Naive B cell (primary cell): ENCODE data around the gene HSF5. TPM values are rescaled to one million over a fixed set of nuclear protein-coding genes. Genes with fewer than 3 reads are reported as not detected.
A peak's percentile ranks its signal among the peaks of the same experiment; 100 is the strongest.

Experiments used
- ATAC-seq, 2 donors: fragments of 150-1000 bp; cut with Tn5 transposase; 2 replicates each; pipeline ENCODE4 v1.10.0; 2021; ENCODE audit warnings: low read depth in 2 of 2, mild to moderate bottlenecking in 2 of 2, moderate library complexity in 2 of 2
- DNase-seq: peaks from one replicate; pipeline ENCODE4 v3.0.0; 2022
- H3K27ac Mint-ChIP-seq, 6 donors: one replicate each; pipeline ENCODE4 v1.8.0; 2020 to 2022; ENCODE audit warnings: mild to moderate bottlenecking in 6 of 6, mixed read lengths in 6 of 6, moderate library complexity in 5 of 6, inconsistent platforms in 2 of 6
- H3K27me3 Mint-ChIP-seq, 3 donors: one replicate each; pipeline ENCODE4 v1.8.0; 2021 to 2022; ENCODE audit warnings: mixed read lengths in 3 of 3, mild to moderate bottlenecking in 1 of 3
- H3K36me3 Mint-ChIP-seq, 2 donors: one replicate each; pipeline ENCODE4 v1.8.0; 2020 to 2022; ENCODE audit warnings: mixed read lengths in 2 of 2, inconsistent platforms in 1 of 2, mild to moderate bottlenecking in 1 of 2
- H3K4me1 Mint-ChIP-seq, 3 donors: one replicate each; pipeline ENCODE4 v1.8.0; 2020 to 2022; ENCODE audit warnings: mixed read lengths in 3 of 3, inconsistent platforms in 1 of 3, mild to moderate bottlenecking in 1 of 3, moderate library complexity in 1 of 3
- H3K4me3 Mint-ChIP-seq, 8 donors: one replicate each; pipeline ENCODE4 v1.8.0; 2020 to 2022; ENCODE audit warnings: mild to moderate bottlenecking in 8 of 8, mixed read lengths in 8 of 8, moderate library complexity in 8 of 8, inconsistent platforms in 2 of 8
- H3K9me3 Mint-ChIP-seq, 7 donors: one replicate each; pipeline ENCODE4 v1.8.0; 2020 to 2022; ENCODE audit warnings: mixed read lengths in 7 of 7, mild to moderate bottlenecking in 5 of 7, inconsistent platforms in 2 of 7, moderate library complexity in 1 of 7
- polyA plus RNA-seq, 6 donors: library from polyadenylated mRNA; unstranded; fragments of 300-500 nt; fragmentation: Illumina TruSeq; gene quantifications; one replicate each; pipeline ENCODE4 v1.2.3, GENCODE V29; 2021; ENCODE audit warnings: low read depth in 6 of 6

Gene HSF5
- polyA plus RNA-seq, 6 donors from 2014 or later, result 1.3 to 4.6 (median 3.1) TPM

DNA sequence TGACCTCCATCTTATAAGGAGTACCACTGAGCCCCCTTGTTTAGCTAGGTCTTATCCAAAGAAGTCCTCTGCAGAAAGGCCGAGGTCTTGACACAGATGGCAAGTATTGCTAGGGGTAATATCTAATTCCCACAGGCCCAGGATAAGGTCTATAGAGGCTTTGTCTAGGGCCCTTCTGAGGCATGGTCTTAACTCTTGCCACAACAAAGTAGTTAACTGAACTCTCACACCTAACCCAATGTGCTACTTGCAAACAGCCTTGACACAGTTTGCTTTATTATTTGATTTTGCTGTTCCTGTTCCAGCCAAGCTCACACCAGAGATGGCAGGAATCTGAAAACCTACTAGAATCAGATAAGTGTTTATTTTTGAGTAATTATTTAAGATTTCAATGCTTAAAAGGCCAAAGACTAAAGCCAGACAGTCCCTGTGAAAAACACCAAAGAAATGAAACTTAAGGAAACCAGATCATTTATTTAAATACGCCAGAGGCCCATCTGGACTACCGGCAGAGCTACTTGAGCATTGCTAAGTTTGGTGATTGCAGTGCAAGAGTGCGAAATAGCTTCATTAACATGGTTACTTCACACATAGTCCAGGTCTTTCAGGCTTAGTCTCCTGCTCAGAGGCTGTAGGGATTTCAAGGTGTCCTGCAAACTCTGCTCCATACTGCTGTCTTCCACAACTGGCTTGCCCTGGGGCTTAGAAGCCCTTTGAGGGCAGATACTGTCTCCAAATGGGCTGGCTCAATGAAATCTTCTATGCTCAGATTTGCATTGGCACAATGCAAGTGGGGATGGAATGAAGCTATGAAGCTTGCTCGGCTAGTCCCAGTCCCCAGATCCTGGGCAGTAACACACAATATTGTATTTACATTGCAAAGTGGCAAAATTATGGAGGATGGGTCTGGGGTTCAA, 107.7 kb downstream of the HSF5 start:
- H3K4me1 Mint-ChIP-seq, result peaks cover 23 to 36% (median 26%) of the 10 kb centered on the region in 3 donors
- no peaks in the 10 kb centered on the region for H3K36me3 Mint-ChIP-seq
- ATAC-seq, result no peak
- H3K27me3 Mint-ChIP-seq, result no peaks in the 10 kb centered on the region
- no peak for DNase-seq
- peak overlapping the region in 3 of 6 donors; percentile 5 to 63 (median 23) for H3K27ac Mint-ChIP-seq
- H3K9me3 Mint-ChIP-seq, result no peaks in the 10 kb centered on the region
- no peak overlapping the region for H3K4me3 Mint-ChIP-seq

DNA sequence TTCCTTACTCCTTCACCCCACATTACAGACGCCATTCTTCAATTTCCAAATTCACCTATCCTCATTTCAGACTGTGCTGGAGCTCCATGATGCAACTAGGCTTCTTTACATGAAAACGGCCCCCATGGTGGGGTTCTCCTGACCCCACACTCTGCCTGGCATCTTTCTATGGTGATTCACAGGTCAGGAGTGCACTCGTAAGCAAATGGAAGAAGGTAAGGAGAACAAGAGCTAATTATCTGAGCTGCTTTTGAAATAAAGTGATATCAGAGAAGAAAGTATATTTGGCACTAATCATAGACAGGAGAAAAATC, 108.7 kb downstream of the HSF5 start:
- Mint-ChIP-seq H3K4me1 (peaks cover 22 to 33% (median 24%) of the 10 kb centered on the region in 3 donors), H3K27me3 (no peaks in the 10 kb centered on the region), H3K4me3 (peak overlapping the region in 1 of 8 donors; percentile 10), H3K27ac (no peak overlapping the region), H3K36me3 (no peaks in the 10 kb centered on the region), H3K9me3 (no peaks in the 10 kb centered on the region)
- DNase-seq, result no peak
- no peak for ATAC-seq

DNA sequence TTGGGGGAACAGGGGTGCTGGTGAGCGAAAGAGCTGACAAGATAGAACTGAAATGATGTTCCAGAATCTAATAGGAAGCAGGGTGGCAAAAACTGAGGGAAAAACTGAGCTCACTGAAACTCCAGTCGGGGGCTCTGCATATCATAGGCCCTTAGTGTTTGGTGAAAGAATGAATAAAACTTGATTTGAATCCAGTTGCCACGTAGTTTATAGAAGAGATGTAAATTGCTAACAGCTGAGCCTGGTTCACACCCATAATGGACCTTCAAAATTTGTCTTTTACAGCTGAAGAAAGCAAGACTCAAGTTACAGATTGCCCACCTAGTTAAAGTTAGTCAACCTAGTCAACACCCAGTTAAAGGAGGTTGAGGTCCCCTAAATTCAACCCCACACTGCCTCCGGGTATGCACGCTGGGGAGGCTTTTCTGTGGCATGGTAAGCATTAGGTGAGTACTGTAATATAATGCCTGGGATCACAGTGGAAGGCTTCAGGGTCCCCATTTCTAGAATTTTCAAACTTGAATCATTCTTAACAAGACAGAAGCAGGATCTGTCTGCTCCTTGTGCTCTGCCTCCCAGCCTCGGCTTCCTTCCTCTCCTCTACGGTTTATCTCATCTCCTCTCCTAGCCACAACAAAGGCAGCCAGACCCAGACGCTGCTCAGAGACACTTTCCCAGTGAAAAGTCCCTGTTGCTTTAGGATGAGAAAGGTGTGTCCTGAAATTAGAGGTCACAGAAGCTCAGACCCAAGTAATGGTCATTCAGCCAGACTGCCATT, 109.3 kb downstream of the HSF5 start:
- no peak for DNase-seq
- Mint-ChIP-seq H3K4me1 (peaks cover 21 to 31% (median 24%) of the 10 kb centered on the region in 3 donors), H3K27ac (no peak overlapping the region), H3K27me3 (no peaks in the 10 kb centered on the region), H3K4me3 (peak overlapping the region in 1 of 8 donors; percentile 10), H3K36me3 (no peaks in the 10 kb centered on the region), H3K9me3 (no peaks in the 10 kb centered on the region)
- ATAC-seq, result no peak

DNA sequence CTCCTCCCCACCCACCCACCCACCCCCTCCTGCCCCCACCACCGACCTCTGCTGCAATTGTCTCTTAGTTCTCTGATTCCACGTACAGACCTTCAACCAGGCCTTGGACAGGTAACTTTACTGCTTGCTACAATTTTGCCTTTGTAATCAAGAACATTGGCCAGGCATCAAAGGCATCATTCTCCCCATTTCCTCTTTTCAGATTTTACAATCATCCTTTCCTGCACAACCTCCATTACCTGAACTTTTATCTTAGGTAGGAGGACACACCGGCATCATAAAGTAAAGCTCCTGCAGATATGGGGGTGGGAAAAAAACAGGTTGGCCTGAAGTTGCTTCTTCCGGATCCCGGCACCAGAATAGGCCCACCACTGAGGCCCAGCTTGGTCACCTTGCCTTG, 110.5 kb downstream of the HSF5 start:
- Mint-ChIP-seq H3K36me3 (no peaks in the 10 kb centered on the region), H3K9me3 (no peaks in the 10 kb centered on the region), H3K4me1 (peaks cover 11 to 24% (median 22%) of the 10 kb centered on the region in 3 donors), H3K27ac (no peak overlapping the region), H3K4me3 (no peak overlapping the region), H3K27me3 (no peaks in the 10 kb centered on the region)
- DNase-seq (no peak), ATAC-seq (no peak)

DNA sequence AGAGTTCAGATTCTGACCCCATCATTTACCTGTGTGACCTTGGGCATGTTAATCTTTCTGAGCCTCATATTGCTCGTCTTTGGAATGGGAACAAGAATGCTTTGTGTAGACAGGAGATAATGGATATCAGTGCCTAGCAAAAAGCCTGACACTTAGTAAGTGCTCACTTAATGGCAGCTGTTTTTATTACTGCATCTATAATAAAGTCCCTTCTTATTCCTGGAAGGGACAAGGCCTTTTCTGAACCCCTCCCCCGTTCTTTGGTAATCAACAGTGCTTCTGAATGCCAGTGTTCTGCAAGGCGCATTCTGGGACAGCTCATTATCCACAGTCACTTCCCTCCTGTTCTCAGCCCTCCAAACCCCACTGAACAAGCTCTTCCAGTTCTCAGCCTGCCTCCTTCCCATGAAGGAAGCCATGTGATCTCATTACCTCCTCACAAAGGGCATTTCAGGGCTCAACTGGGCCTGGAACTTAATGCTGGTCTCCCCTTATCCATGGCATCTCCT, 111.1 kb downstream of the HSF5 start:
- H3K27ac Mint-ChIP-seq, result peak overlapping the region in 1 of 6 donors; percentile 13
- no peaks in the 10 kb centered on the region for H3K27me3 Mint-ChIP-seq
- H3K9me3 Mint-ChIP-seq, result no peaks in the 10 kb centered on the region
- peaks cover 6 to 22% (median 17%) of the 10 kb centered on the region in 3 donors for H3K4me1 Mint-ChIP-seq
- DNase-seq (no peak), ATAC-seq (no peak)
- H3K4me3 Mint-ChIP-seq, result no peak overlapping the region
- H3K36me3 Mint-ChIP-seq, result no peaks in the 10 kb centered on the region

DNA sequence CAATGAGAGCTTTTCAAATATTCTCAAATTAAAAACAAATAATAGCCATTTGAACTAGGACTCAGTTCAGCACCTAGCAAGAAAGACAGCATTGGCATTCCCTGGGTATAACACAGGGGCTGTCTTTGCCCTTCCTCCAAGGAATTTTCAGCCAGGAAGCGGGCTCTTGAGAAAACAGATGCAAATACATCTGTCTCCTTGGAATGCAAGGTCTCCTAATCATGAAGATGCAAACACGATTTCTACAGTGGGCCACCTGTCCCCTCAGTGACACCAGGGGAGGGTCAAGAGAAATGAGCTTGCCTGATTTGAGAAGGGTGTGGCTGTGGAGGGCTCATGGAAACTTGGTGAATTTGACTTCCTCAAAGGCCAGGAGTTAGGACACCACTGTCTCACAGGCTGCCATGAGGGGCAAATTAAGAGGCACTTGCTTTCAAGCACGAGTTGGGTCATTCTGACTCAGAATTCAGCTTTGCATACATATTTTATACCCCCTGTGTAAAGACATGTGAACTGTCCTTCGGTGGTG, 111.7 kb downstream of the HSF5 start:
- no peaks in the 10 kb centered on the region for H3K9me3 Mint-ChIP-seq
- no peak overlapping the region for H3K27ac Mint-ChIP-seq
- H3K4me1 Mint-ChIP-seq, result peaks cover 2 to 18% (median 18%) of the 10 kb centered on the region in 3 donors
- ATAC-seq, result no peak
- H3K4me3 Mint-ChIP-seq, result no peak overlapping the region
- no peak for DNase-seq
- no peaks in the 10 kb centered on the region for H3K36me3 Mint-ChIP-seq
- no peaks in the 10 kb centered on the region for H3K27me3 Mint-ChIP-seq

GRCh38 chr17:58375811-58376210, 112.4 kb downstream of the HSF5 start:
- Mint-ChIP-seq H3K9me3 (no peaks in the 10 kb centered on the region), H3K36me3 (no peaks in the 10 kb centered on the region), H3K27me3 (no peaks in the 10 kb centered on the region), H3K27ac (peak overlapping the region in 1 of 6 donors; percentile 57), H3K4me1 (peaks cover 10 to 20% (median 20%) of the 10 kb centered on the region in 3 donors), H3K4me3 (peak overlapping the region in 1 of 8 donors; percentile 48)
- ATAC-seq, result no peak
- no peak for DNase-seq

DNA sequence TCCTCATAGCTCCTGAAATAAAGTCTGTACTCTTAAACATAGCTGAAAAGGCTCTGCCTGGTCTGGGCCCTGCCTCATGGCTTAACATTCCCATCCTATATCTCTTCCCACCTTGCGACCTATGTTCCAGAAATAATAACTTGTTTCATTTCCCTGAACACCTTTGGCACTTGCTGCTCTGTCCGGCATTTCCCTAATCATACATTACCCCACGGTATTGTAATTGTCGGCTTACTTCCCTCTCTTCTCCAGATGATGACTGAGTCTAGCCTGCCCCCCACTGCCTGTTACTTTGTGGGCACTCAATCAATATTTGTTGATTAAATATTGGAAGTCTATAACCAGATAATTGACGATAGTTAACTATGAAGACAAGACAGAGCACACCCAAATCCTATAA, 113.0 kb downstream of the HSF5 start:
- DNase-seq (no peak), ATAC-seq (peak; percentile 37 to 47)
- Mint-ChIP-seq H3K4me1 (peaks cover 15 to 24% (median 24%) of the 10 kb centered on the region in 3 donors), H3K36me3 (no peaks in the 10 kb centered on the region), H3K9me3 (no peaks in the 10 kb centered on the region), H3K4me3 (no peak overlapping the region), H3K27ac (peak overlapping the region in 2 of 6 donors; percentile 4 to 73), H3K27me3 (no peaks in the 10 kb centered on the region)

DNA sequence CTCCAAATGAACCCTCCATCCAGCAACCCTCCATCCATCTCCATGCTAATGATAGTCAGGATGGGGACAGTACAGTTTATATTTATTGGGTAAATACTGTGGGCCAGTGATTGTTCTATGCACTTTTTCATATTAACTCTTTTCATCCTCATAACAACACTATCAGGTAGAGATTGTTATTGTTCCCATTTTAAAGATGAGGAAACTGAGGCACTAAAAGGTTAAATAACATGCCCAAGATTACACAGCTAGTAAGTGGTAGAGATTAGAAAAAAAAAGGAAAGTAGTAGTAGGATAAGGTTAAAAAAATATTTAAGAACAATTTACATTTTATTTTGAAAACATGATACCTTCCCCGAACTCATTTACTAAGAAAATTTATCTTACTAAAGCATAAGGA, 114.3 kb downstream of the HSF5 start:
- DNase-seq, result no peak
- no peaks in the 10 kb centered on the region for H3K9me3 Mint-ChIP-seq
- no peak overlapping the region for H3K27ac Mint-ChIP-seq
- peaks cover 27 to 33% (median 33%) of the 10 kb centered on the region in 3 donors for H3K4me1 Mint-ChIP-seq
- no peak overlapping the region for H3K4me3 Mint-ChIP-seq
- H3K27me3 Mint-ChIP-seq, result no peaks in the 10 kb centered on the region
- ATAC-seq, result no peak
- no peaks in the 10 kb centered on the region for H3K36me3 Mint-ChIP-seq

GRCh38 chr17:58373003-58373402, 115.2 kb downstream of the HSF5 start:
- Mint-ChIP-seq H3K27me3 (no peaks in the 10 kb centered on the region), H3K4me3 (no peak overlapping the region)

GRCh38 chr17:58371300-58371950, 116.8 kb downstream of the HSF5 start:
- Mint-ChIP-seq H3K9me3 (no peaks in the 10 kb centered on the region), H3K4me1 (peaks cover 32 to 37% (median 37%) of the 10 kb centered on the region in 3 donors), H3K4me3 (peak overlapping the region in 3 of 8 donors; percentile 16 to 67 (median 23)), H3K27me3 (no peaks in the 10 kb centered on the region), H3K27ac (peak overlapping the region in 1 of 6 donors; percentile 13), H3K36me3 (no peaks in the 10 kb centered on the region)
- ATAC-seq (no peak), DNase-seq (no peak)

More at GRCh38 chr17:58373003-58373402, 115.2 kb downstream of the HSF5 start:
- no peak for ATAC-seq
- Mint-ChIP-seq H3K9me3 (no peaks in the 10 kb centered on the region), H3K4me1 (peaks cover 31 to 37% (median 37%) of the 10 kb centered on the region in 3 donors), H3K27ac (peak overlapping the region in 1 of 6 donors; percentile 72), H3K36me3 (no peaks in the 10 kb centered on the region)
- no peak for DNase-seq

DNA sequence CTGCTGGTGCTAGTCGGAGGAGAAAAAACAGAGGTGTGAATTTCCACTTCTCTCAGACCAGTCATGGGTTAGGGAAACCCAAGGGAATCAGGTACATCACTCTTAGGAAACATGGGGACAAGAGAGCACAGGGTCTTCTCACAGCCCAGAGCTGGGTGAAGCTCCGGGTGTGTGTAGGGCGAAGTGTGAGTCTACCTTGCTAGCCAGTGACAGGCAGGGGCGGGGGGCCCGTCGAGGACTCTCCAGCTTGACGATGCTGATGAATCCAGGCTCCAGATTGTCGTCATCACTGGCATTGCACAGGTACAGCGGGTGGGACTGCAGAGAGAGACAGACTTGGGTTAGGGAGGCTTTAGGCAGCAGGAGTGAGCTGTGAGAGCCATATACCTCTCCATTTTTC, 117.5 kb downstream of the HSF5 start:
- Mint-ChIP-seq H3K9me3 (no peaks in the 10 kb centered on the region), H3K36me3 (no peaks in the 10 kb centered on the region), H3K4me1 (peaks cover 32 to 37% (median 37%) of the 10 kb centered on the region in 3 donors), H3K27me3 (no peaks in the 10 kb centered on the region), H3K27ac (peak overlapping the region in 4 of 6 donors; percentile 30 to 88 (median 54)), H3K4me3 (peak overlapping the region in 6 of 8 donors; percentile 29 to 80 (median 54))
- no peak for DNase-seq
- ATAC-seq, result no peak

DNA sequence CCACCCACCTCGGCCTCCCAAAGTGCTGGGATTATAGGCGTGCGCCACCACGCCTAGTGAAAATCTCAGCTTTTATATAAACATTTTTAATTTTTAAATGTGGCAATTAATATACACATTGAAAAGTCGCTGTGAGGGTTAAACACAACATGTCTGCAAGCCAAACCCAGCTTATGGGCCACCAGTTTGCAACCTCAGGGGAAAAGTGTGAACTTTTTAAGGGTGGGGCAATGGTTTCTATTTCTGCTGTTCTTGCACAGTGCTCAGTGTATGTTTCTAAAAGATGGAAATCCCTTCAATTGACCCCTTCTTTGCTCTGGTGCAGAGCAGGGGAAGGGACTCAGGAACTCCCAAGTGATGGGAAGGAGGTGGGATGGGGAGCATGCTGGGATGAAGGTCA, 117.9 kb downstream of the HSF5 start:
- no peak for DNase-seq
- ATAC-seq, result no peak
- Mint-ChIP-seq H3K36me3 (no peaks in the 10 kb centered on the region), H3K4me1 (peaks cover 32 to 36% (median 34%) of the 10 kb centered on the region in 3 donors), H3K9me3 (no peaks in the 10 kb centered on the region), H3K27me3 (no peaks in the 10 kb centered on the region), H3K27ac (peak overlapping the region in 3 of 6 donors; percentile 4 to 88 (median 51)), H3K4me3 (peak overlapping the region in 6 of 8 donors; percentile 29 to 80 (median 54))
